ENCODE results near the gene CAMK2D. TPM values are rescaled to one million over a fixed set of nuclear protein-coding genes. Genes with fewer than 3 reads are reported as not detected.

Gene CAMK2D
- total and polyA plus RNA-seq, 2 experiments from 2014 or later: 4.9 to 14.6 TPM

DNA sequence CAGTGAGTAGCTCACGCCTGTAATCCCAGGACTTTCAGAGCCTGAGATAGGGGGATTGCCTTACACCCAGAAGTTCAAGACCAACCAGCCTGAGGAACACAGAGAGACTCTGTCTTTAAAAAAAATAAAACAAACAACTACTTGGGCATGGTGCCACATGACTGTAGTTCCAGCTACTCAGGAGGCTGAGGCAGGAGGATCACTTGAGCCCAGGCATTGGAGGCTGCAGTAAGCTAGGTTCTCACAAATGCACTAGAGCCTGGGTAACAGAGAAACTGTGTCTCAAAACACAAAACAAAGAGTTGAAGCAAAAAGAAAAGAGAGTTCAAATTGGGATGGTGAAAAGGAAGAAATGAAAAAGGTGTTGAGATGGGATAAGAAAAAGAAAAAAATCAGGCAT, 10.8 kb downstream of the CAMK2D start:
- no peaks in the 10 kb centered on the region for H3K9me2 ChIP-seq (ENCODE audit: insufficient read depth)
- DNase-seq (ENCODE audit: low spot score) (no peak), ATAC-seq (no peak)
- no peak overlapping the region for H3K27ac Mint-ChIP-seq
- no peaks in the 10 kb centered on the region for H3K36me3 Mint-ChIP-seq (ENCODE audit: low read depth)
- H3K27ac ChIP-seq (ENCODE audit: low read depth): no peak overlapping the region
- H3K4me2 ChIP-seq: no peak overlapping the region
- H3K79me2 ChIP-seq (replicated peaks; ENCODE audit: insufficient read depth): no peaks in the 10 kb centered on the region
- no peaks in the 10 kb centered on the region for H3K27me3 ChIP-seq (ENCODE audit: insufficient read depth)
- no peaks in the 10 kb centered on the region for H3F3A ChIP-seq (replicated peaks; ENCODE audit: low read depth)
- H4K20me1 ChIP-seq (replicated peaks; ENCODE audit: insufficient read depth): no peaks in the 10 kb centered on the region
- no peak overlapping the region for H3K4me3 Mint-ChIP-seq
- TF ChIP-seq ZNF114 (CRISPR knock-in tag; IDR thresholded peaks at IDR 0.05): no peak
- TF ChIP-seq STAT1 (IDR thresholded peaks at IDR 0.05; ENCODE audit: unreplicated experiment): no peak
- TF ChIP-seq POLR2AphosphoS5 (IDR thresholded peaks at IDR 0.05; ENCODE audit: low read depth): no peak
- TF ChIP-seq, protein P1, sequence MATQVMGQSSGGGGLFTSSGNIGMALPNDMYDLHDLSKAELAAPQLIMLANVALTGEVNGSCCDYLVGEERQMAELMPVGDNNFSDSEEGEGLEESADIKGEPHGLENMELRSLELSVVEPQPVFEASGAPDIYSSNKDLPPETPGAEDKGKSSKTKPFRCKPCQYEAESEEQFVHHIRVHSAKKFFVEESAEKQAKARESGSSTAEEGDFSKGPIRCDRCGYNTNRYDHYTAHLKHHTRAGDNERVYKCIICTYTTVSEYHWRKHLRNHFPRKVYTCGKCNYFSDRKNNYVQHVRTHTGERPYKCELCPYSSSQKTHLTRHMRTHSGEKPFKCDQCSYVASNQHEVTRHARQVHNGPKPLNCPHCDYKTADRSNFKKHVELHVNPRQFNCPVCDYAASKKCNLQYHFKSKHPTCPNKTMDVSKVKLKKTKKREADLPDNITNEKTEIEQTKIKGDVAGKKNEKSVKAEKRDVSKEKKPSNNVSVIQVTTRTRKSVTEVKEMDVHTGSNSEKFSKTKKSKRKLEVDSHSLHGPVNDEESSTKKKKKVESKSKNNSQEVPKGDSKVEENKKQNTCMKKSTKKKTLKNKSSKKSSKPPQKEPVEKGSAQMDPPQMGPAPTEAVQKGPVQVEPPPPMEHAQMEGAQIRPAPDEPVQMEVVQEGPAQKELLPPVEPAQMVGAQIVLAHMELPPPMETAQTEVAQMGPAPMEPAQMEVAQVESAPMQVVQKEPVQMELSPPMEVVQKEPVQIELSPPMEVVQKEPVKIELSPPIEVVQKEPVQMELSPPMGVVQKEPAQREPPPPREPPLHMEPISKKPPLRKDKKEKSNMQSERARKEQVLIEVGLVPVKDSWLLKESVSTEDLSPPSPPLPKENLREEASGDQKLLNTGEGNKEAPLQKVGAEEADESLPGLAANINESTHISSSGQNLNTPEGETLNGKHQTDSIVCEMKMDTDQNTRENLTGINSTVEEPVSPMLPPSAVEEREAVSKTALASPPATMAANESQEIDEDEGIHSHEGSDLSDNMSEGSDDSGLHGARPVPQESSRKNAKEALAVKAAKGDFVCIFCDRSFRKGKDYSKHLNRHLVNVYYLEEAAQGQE (IDR thresholded peaks at IDR 0.05; ENCODE audit: unreplicated experiment): no peak
- no peak for TF ChIP-seq EZH2 (IDR thresholded peaks at IDR 0.05; ENCODE audit: low read depth, unreplicated experiment)
- TF ChIP-seq, protein P2, sequence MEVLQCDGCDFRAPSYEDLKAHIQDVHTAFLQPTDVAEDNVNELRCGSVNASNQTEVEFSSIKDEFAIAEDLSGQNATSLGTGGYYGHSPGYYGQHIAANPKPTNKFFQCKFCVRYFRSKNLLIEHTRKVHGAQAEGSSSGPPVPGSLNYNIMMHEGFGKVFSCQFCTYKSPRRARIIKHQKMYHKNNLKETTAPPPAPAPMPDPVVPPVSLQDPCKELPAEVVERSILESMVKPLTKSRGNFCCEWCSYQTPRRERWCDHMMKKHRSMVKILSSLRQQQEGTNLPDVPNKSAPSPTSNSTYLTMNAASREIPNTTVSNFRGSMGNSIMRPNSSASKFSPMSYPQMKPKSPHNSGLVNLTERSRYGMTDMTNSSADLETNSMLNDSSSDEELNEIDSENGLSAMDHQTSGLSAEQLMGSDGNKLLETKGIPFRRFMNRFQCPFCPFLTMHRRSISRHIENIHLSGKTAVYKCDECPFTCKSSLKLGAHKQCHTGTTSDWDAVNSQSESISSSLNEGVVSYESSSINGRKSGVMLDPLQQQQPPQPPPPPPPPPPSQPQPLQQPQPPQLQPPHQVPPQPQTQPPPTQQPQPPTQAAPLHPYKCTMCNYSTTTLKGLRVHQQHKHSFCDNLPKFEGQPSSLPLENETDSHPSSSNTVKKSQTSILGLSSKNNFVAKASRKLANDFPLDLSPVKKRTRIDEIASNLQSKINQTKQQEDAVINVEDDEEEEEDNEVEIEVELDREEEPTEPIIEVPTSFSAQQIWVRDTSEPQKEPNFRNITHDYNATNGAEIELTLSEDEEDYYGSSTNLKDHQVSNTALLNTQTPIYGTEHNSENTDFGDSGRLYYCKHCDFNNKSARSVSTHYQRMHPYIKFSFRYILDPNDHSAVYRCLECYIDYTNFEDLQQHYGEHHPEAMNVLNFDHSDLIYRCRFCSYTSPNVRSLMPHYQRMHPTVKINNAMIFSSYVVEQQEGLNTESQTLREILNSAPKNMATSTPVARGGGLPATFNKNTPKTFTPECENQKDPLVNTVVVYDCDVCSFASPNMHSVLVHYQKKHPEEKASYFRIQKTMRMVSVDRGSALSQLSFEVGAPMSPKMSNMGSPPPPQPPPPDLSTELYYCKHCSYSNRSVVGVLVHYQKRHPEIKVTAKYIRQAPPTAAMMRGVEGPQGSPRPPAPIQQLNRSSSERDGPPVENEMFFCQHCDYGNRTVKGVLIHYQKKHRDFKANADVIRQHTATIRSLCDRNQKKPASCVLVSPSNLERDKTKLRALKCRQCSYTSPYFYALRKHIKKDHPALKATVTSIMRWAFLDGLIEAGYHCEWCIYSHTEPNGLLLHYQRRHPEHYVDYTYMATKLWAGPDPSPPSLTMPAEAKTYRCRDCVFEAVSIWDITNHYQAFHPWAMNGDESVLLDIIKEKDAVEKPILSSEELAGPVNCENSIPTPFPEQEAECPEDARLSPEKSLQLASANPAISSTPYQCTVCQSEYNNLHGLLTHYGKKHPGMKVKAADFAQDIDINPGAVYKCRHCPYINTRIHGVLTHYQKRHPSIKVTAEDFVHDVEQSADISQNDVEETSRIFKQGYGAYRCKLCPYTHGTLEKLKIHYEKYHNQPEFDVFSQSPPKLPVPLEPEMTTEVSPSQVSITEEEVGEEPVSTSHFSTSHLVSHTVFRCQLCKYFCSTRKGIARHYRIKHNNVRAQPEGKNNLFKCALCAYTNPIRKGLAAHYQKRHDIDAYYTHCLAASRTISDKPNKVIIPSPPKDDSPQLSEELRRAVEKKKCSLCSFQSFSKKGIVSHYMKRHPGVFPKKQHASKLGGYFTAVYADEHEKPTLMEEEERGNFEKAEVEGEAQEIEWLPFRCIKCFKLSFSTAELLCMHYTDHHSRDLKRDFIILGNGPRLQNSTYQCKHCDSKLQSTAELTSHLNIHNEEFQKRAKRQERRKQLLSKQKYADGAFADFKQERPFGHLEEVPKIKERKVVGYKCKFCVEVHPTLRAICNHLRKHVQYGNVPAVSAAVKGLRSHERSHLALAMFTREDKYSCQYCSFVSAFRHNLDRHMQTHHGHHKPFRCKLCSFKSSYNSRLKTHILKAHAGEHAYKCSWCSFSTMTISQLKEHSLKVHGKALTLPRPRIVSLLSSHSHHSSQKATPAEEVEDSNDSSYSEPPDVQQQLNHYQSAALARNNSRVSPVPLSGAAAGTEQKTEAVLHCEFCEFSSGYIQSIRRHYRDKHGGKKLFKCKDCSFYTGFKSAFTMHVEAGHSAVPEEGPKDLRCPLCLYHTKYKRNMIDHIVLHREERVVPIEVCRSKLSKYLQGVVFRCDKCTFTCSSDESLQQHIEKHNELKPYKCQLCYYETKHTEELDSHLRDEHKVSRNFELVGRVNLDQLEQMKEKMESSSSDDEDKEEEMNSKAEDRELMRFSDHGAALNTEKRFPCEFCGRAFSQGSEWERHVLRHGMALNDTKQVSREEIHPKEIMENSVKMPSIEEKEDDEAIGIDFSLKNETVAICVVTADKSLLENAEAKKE (CRISPR knock-in tag; IDR thresholded peaks at IDR 0.05): no peak
- H3K4me3 ChIP-seq: no peak overlapping the region
- H3K4me1 ChIP-seq (ENCODE audit: insufficient read depth): peaks cover 14% of the 10 kb centered on the region
- peaks cover 7% of the 10 kb centered on the region; the same call in 2 of the 3 replicates for H3K4me1 Mint-ChIP-seq
- no peaks in the 10 kb centered on the region for H3K27me3 Mint-ChIP-seq (ENCODE audit: insufficient read depth, low read depth, poor library complexity)
- H2AFZ ChIP-seq: no peak overlapping the region
- H3K9me3 Mint-ChIP-seq: no peaks in the 10 kb centered on the region
- no peaks in the 10 kb centered on the region for H3K36me3 ChIP-seq (ENCODE audit: insufficient read depth)
